C4-2B (cell line): ENCODE results near the gene LDHA.

Experiments used
- ZFX ChIP-seq: fragments of 450-650 bp; IDR thresholded peaks from 2 replicates; pipeline ENCODE4 v1.6.1; 2017
- TF ChIP-seq, protein P1 (sequence below): fragments of 450-650 bp; conservative IDR thresholded peaks from 2 replicates; pipeline ENCODE4 v1.5.1; 2017; ENCODE audit warnings: mild to moderate bottlenecking

DNA sequence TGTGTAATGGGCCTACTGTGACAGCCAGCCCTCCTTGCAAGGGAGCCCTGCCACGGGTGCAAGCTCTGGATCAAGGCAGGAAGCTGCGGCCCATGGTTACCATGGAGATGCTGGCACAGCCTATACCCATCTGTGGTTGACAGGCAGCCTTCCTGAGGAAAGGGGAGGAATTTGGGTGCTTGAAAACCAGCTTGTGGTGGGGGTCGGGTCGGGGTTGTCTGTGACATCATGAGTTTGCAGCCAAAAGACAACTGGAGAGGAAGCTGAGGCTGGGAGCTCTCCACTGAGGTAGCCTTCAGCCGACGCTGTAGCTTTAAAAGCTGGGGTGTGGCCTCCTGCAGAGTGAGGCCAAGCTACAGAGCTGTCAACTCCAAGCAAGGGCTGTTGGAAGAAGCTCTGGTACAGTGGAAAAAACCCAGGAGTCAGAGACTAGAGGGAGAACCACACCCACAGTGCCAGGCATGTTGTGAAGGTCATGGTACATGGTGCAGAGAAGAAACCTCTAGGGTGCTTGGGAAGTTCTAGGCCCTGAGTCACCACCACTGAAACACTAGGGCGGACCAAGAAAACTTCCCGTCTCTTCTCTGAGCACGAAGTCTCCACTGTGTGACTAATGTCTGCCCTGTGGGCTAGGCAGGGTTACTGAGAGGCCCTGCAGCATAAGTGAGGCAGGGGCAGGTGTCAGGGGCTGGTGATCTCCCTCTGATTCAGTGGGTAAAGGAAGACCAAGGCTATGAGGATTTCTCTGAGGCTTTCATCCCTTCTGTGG, 10.8 kb upstream of the LDHA start:
- TF ChIP-seq, protein P1, sequence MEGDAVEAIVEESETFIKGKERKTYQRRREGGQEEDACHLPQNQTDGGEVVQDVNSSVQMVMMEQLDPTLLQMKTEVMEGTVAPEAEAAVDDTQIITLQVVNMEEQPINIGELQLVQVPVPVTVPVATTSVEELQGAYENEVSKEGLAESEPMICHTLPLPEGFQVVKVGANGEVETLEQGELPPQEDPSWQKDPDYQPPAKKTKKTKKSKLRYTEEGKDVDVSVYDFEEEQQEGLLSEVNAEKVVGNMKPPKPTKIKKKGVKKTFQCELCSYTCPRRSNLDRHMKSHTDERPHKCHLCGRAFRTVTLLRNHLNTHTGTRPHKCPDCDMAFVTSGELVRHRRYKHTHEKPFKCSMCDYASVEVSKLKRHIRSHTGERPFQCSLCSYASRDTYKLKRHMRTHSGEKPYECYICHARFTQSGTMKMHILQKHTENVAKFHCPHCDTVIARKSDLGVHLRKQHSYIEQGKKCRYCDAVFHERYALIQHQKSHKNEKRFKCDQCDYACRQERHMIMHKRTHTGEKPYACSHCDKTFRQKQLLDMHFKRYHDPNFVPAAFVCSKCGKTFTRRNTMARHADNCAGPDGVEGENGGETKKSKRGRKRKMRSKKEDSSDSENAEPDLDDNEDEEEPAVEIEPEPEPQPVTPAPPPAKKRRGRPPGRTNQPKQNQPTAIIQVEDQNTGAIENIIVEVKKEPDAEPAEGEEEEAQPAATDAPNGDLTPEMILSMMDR: no peak
- no peak for TF ChIP-seq ZFX
